IPS DF 4.7 (cell line): ENCODE measurements around the gene FAAP24.
"Not testable (repeated sequence)": the region's sequence is repeated elsewhere in the genome, so short reads cannot be mapped to it uniquely, and the experiment has no call there.

Experiments
- DNase-seq: peaks from one replicate; pipeline ENCODE4 v3.0.0-alpha.2; 2013; ENCODE audit warnings: low spot score; ENCODE audit errors: extremely low read depth

Gene FAAP24

GRCh38 chr19:32998722-32999121 lies 26.7 kb downstream of the FAAP24 start:
- no peak for DNase-seq

- no peak for DNase-seq
These were observed 28.5 kb downstream of the FAAP24 start for GRCh38 chr19:33000510-33000909.

DNA sequence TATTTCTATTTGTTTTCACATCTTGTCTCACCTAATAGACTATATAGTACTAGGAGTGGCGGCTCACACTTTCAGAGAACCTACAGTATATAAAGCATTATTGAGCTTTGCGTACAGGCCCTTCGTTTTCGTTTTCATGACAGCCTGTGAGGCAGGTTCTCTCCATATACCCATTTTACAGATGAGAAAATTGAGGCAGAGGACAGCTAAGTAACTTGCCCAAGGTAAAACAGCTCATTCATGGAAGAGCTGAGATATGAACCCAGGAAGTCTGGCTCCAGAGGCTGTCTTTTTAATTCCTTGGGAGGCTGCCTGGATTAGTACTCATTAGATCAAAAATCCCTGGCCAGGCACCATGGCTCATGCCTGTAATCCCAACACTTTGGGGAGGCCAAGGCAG lies 28.9 kb downstream of the FAAP24 start:
- DNase-seq = no peak

GRCh38 chr19:33002126-33002865 lies 30.3 kb downstream of the FAAP24 start:
- DNase-seq = not testable (repeated sequence)

GRCh38 chr19:33003424-33004024 lies 31.5 kb downstream of the FAAP24 start:
- DNase-seq = not testable (repeated sequence)

DNA sequence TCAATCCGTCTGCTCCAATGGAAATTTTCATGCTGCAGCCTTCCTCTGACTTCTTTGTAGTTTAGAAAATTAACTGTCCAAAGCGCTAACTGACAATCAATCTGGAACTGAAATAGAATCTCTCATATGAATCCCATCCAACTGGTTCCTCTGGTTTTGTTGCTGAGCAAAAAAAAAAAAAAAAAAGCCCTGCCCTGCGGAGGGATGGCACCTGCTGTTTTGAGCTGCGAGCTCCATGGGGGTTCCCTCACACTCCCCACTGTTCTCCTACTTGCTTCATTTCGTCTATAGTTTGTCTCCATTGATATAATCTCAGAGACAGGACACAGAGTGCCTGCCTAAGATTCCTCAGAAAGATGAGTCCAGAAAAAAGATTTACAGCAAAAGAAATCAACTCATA lies 33.4 kb downstream of the FAAP24 start:
- DNase-seq = no peak

- no peak for DNase-seq
These were observed 36.7 kb downstream of the FAAP24 start for GRCh38 chr19:33008738-33009137.

DNA sequence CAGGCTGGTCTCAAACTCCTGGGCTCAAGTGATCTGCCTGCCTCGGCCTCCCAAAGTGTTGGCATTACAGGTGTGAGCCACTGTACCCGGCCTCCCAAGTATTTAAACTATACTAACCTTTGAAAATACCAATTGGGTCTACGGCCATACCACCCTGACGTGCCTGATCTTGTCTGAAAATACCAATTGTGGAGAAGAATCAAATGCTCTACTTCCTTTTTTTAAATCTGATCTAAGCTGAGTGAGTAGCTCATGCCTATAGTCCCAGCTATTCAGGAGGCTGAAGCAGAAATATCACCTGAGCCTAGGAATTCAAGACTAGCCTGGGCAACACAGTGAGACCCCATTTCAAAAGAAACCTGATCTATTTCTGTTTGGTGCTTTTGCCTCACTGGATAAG lies 38.8 kb downstream of the FAAP24 start:
- DNase-seq = not testable (repeated sequence)

DNA sequence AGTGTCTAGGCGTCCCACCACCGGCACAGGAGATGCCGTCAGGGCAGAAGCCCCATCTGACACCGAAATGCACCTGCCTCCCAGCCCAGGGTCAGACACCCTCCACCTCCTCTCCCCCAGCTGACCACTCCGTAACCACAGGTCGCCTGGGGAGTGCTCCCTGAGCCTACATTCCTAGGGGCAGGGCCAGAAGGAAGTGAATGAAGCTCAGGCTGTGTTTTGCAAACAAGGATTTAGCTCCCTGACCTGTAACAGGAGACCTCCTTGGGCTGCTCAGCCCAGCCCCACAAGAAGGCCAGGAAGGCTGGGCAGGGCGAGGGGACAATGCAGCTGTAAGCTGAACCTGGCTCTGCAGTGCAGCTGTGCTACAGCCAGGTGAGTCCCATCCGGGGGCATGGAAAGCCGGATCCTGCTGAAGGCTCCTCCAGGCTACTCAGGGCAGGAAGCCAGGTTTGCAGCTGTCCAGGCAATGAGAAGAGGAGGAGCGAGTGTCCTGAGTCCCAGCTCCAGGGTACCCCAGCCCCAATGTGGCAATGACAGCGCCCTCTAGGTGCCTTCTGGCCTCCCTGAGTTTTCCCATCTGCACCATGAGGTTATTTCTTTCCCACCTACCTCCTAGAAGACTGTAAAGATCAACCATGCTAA lies 50.6 kb downstream of the FAAP24 start:
- peak; percentile 82 for DNase-seq

GRCh38 chr19:33024398-33024797 lies 52.4 kb downstream of the FAAP24 start:
- DNase-seq = no peak

- not testable (repeated sequence) for DNase-seq
These were observed 53.6 kb downstream of the FAAP24 start for GRCh38 chr19:33025468-33026238.

- not testable (repeated sequence) for DNase-seq
These were observed 54.6 kb downstream of the FAAP24 start for GRCh38 chr19:33026602-33027001.
